Tibial nerve (tissue), 4 donors: ENCODE results near the gene PLEKHF1. TPM values are rescaled to one million over a fixed set of nuclear protein-coding genes. Genes with fewer than 3 reads are reported as not detected.
"Not testable (repeated sequence)": the region's sequence is repeated elsewhere in the genome, so short reads cannot be mapped to it uniquely, and the experiment has no call there.

Experiments used
- DNase-seq, 2 donors: peaks; one replicate each; pipeline ENCODE4 v3.0.0-alpha.2; 2019; ENCODE audit warnings: low spot score in 2 of 2
- H3K27ac ChIP-seq, 4 donors: fragments of 200-600 bp; sonication (generic) in 3 of 4; one replicate each; pipeline ENCODE4 v1.5.1; 2017 to 2019; ENCODE audit warnings: mild to moderate bottlenecking in 1 of 4
- H3K27me3 ChIP-seq, 2 donors: fragments of 200-600 bp; sonication (generic) in 1 of 2; one replicate each; pipeline versions ENCODE4 v1.5.1 to v1.6.0; 2017 to 2019
- H3K36me3 ChIP-seq, 3 donors: fragments of 200-600 bp; sonication (generic); one replicate each; pipeline ENCODE4 v1.5.1; 2018 to 2019
- H3K4me1 ChIP-seq, 4 donors: fragments of 200-600 bp; sonication (generic) in 3 of 4; one replicate each; pipeline ENCODE4 v1.5.1; 2017 to 2019
- H3K4me3 ChIP-seq, 4 donors: fragments of 200-600 bp; sonication (generic) in 3 of 4; one replicate each; pipeline ENCODE4 v1.5.1; 2017 to 2019; ENCODE audit warnings: mild to moderate bottlenecking in 1 of 4, moderate library complexity in 1 of 4
- H3K9me3 ChIP-seq, 4 donors: fragments of 200-600 bp; sonication (generic) in 3 of 4; one replicate each; pipeline ENCODE4 v1.5.1; 2017 to 2019
- EP300 ChIP-seq, 2 donors: sonication (generic); formaldehyde crosslinking; IDR thresholded peaks; one replicate each; pipeline ENCODE4 v1.6.1; 2017; ENCODE audit warnings: antibody characterized with exemption in 2 of 2, mild to moderate bottlenecking in 1 of 2
- POLR2A ChIP-seq, 2 donors: fragments of 450-650 bp; IDR thresholded peaks; one replicate each; pipeline ENCODE4 v1.6.1; 2017; ENCODE audit warnings: antibody characterized with exemption in 2 of 2, mild to moderate bottlenecking in 2 of 2, moderate library complexity in 2 of 2
- WGBS, 2 donors: methylation state at CpG; one replicate each; pipeline ENCODE4 v1.1.5; 2018; 5-methylcytosine and 5-hydroxymethylcytosine counted together
- total RNA-seq, 4 donors: library from RNA; depleted of rRNA; stranded (reverse); fragments of >200 nt; gene quantifications; one replicate each; pipeline ENCODE4 v1.1.0, GENCODE V29; 2016
- TF ChIP-seq, protein P1 (sequence below), 5 experiments: fragments of 200-600 bp in 3 of 5; fragments of 450-650 bp in 2 of 5; sonication (generic) in 3 of 5; IDR thresholded peaks; one replicate each; pipeline ENCODE4 v1.5.1; 2016 to 2019; ENCODE audit warnings: antibody characterized with exemption in 5 of 5, mild to moderate bottlenecking in 3 of 5, moderate library complexity in 2 of 5

PLEKHF1 gene
- total RNA-seq, 4 donors from 2014 or later: 52.2 to 119 (median 89.0) TPM

DNA sequence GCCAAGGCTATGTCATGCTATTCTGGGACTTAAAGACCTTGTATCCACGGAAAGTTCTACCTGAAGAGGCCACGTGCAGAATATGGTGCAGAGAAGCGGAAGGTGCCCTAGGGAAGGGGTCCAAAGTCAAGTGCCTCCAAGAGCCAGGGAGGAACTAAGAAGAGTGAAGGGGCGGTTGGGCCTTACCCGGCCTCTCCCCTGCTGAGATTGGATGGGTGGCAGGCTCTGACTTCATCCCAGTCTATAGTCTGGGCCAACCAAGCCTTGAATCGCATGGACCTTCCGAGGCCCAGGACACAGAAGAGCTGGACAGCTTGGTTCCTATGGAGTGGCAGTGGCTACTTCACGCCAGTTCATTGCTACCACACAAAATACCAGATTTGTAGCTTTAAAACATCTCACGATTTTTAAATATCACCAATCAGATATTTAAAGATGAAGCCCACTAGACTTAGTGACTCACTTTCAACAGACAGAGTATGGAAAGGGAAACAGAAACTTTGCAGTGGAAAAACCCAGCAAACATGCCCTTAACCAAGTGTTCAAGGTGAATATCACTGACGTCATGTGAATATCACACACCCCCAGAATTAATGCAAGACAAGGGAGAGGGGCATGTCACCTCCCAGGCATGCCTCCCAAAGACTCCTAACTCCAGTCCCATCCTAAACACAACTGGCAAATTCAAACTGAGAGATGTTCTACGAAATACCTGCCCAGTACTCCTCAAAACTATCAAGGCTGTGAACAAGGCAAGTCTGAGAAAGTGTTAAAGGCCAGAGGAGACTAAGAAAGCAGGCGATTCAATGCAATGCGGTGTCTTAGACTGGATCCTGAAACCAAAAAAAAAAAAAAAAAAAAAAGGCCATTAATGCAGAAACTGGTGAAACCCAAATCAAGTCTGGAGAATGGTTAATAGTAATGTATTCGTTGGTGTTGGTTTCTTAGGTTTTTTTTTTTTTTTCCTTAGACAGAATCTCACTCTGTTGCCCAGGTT is 39.6 kb downstream of the PLEKHF1 start:
- WGBS, 2 donors: 87 to 90% methylated on average over 14 of the region's 14 CpGs
- DNase-seq: no peak
- peaks cover 0 to 72% (median 2%) of the 10 kb centered on the region in 3 donors for H3K36me3 ChIP-seq

DNA sequence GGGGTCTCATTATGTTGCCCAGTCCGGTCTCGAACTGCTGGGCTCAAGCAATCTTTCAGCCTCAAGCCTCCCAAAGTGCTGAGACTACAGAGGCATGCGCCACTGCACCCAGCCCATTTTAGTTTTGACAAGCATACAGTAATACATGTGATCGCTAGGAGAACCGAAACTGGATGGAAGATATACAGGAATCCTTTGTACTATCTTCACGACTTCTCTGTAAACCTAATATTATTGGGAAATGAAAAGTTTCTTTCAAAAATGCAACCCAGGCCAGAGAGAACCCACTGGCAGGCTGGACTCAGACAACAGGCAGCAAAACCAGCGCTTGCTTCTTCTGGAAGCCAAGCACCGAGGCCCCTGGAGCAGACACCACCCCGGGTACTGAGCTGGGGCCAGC is 40.4 kb downstream of the PLEKHF1 start:
- Histone ChIP-seq H3K27ac (peak overlapping the region in 2 of 4 donors; percentile 53 to 74), H3K4me1 (peaks cover 0 to 52% (median 11%) of the 10 kb centered on the region in 4 donors), H3K9me3 (no peaks in the 10 kb centered on the region), H3K36me3 (peaks cover 0 to 68% (median 2%) of the 10 kb centered on the region in 3 donors), H3K4me3 (peak overlapping the region in 1 of 4 donors; percentile 8), H3K27me3 (no peaks in the 10 kb centered on the region)
- DNase-seq: no peak
- TF ChIP-seq EP300 (IDR thresholded peaks at IDR 0.05) (no peak), POLR2A (IDR thresholded peaks at IDR 0.05) (no peak)
- TF ChIP-seq, protein P1, sequence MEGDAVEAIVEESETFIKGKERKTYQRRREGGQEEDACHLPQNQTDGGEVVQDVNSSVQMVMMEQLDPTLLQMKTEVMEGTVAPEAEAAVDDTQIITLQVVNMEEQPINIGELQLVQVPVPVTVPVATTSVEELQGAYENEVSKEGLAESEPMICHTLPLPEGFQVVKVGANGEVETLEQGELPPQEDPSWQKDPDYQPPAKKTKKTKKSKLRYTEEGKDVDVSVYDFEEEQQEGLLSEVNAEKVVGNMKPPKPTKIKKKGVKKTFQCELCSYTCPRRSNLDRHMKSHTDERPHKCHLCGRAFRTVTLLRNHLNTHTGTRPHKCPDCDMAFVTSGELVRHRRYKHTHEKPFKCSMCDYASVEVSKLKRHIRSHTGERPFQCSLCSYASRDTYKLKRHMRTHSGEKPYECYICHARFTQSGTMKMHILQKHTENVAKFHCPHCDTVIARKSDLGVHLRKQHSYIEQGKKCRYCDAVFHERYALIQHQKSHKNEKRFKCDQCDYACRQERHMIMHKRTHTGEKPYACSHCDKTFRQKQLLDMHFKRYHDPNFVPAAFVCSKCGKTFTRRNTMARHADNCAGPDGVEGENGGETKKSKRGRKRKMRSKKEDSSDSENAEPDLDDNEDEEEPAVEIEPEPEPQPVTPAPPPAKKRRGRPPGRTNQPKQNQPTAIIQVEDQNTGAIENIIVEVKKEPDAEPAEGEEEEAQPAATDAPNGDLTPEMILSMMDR (IDR thresholded peaks at IDR 0.05): no peak
- 71 to 82% methylated on average over 9 of the region's 9 CpGs for WGBS, 2 donors

More for the DNA sequence above, 39.6 kb downstream of the PLEKHF1 start:
- H3K4me3 ChIP-seq: no peak overlapping the region
- TF ChIP-seq POLR2A (IDR thresholded peaks at IDR 0.05): no peak
- TF ChIP-seq, protein P1 (IDR thresholded peaks at IDR 0.05): no peak
- no peak for TF ChIP-seq EP300 (IDR thresholded peaks at IDR 0.05)
- no peaks in the 10 kb centered on the region for H3K27me3 ChIP-seq
- no peaks in the 10 kb centered on the region for H3K9me3 ChIP-seq
- H3K27ac ChIP-seq: peak overlapping the region in 2 of 4 donors; percentile 22 to 59
- H3K4me1 ChIP-seq: peaks cover 0 to 44% (median 11%) of the 10 kb centered on the region in 4 donors

DNA sequence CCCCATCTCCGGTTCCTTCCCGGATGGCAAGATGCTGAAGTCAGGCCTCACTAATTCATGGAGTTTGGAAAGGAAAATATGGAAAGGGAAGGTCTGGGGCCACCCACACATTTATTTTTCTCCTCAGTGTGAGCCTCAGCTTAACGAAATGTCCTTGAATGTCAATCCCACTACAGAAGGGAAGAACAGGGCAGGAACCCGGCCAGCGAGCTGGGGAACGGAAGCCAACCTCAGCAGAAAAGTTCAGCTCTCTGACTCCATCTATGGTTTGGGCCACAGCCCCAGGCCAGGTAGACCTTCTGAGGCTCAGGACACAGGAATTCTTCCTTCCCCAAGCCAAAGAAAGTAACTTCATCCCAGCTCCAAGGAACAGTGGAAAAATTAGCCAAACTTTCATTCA is 41.4 kb downstream of the PLEKHF1 start:
- no peak for DNase-seq
- peaks cover 0 to 59% (median 2%) of the 10 kb centered on the region in 3 donors for H3K36me3 ChIP-seq
- no peak for TF ChIP-seq POLR2A (IDR thresholded peaks at IDR 0.05)
- TF ChIP-seq EP300 (IDR thresholded peaks at IDR 0.05): no peak
- TF ChIP-seq, protein P1 (IDR thresholded peaks at IDR 0.05): no peak
- H3K27me3 ChIP-seq: no peaks in the 10 kb centered on the region
- H3K27ac ChIP-seq: peak overlapping the region in 2 of 4 donors; percentile 53 to 74
- H3K4me1 ChIP-seq: peaks cover 0 to 54% (median 11%) of the 10 kb centered on the region in 4 donors
- H3K9me3 ChIP-seq: no peaks in the 10 kb centered on the region
- 59 to 66% methylated on average over 6 of the region's 6 CpGs for WGBS, 2 donors
- no peak overlapping the region for H3K4me3 ChIP-seq

DNA sequence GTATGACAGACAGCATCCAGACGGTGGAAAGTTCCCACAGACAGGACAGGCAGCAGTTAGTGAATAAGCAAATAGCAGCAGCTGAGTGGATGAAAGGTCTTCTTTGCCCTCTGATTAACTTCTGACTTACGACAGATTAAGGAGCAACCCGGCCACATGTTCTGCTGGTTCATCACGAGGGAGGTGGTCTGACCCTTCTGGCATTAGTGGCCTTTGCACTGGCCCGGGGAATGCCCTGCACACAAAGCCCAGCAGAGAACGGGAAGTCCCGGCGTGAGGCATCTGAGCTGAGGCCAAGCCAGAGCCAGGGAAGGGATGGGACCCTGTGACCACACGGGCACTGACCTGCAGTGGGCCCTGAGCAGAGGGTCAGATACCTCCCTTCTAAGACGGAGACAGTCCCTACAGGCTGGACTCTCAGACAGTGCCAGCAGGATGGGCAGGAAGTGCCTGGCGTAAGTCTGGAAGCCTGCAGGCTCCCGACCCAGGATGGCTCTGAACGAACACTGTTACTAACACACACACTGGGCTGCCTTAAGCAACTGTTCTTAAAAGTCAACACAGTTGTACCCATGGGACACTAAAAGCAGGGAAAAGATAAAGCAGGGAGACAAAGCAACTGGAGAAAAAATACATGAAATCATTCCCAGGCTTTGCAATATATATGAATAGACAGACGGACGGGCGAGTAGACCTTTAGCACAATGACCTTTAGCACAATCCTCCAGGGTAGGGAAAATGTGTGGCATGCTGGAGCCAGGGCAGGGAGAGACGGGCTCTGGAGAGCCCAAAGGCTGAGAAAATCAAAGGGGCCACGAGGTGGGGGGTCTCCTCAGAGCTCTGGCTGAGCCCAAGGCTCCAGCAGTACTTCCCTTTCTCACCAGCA is 43.5 kb downstream of the PLEKHF1 start:
- peak in 1 of 2 donors; percentile 27 for DNase-seq
- Histone ChIP-seq H3K9me3 (no peaks in the 10 kb centered on the region), H3K27ac (peak overlapping the region; percentile 36 to 72 (median 59)), H3K4me1 (peaks cover 0 to 76% (median 22%) of the 10 kb centered on the region in 4 donors), H3K27me3 (no peaks in the 10 kb centered on the region), H3K4me3 (no peak overlapping the region), H3K36me3 (peaks cover 0 to 40% (median 2%) of the 10 kb centered on the region in 3 donors)
- TF ChIP-seq POLR2A (IDR thresholded peaks at IDR 0.05): no peak
- peak in 1 of 2 donors; percentile 23 for TF ChIP-seq EP300 (IDR thresholded peaks at IDR 0.05)
- 33 to 34% methylated on average over 18 of the region's 18 CpGs for WGBS, 2 donors

DNA sequence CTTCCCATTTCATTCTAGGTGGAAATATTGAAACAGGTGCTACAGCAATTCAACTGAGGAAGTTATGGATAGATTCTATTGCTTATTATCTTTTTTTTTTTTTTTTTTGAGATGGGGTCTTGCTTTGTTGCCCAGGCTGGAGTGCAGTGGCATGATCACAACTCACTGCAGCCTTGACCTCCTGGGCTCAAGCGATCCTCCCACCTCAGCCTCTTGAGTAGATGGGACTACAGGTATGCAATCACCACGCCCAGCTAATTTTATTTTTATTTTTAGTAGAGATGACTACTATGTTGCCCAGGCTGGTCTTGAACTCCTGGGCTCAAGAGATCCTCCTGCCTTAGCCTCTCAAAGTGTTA is 44.2 kb downstream of the PLEKHF1 start:
- DNase-seq, H3K9me3 ChIP-seq, H3K4me3 ChIP-seq, H3K27me3 ChIP-seq: not testable (repeated sequence)
- Histone ChIP-seq H3K36me3 (peaks cover 0 to 34% (median 0%) of the 10 kb centered on the region in 3 donors), H3K4me1 (peaks cover 0 to 82% (median 27%) of the 10 kb centered on the region in 4 donors), H3K27ac (peak overlapping the region; percentile 36 to 72 (median 61))
- WGBS, 2 donors: 91 to 100% methylated on average over 2 of the region's 2 CpGs
